Stimulated activated CD8-positive, alpha-beta memory T cell treated with anti-CD3 and anti-CD28 coated beads, Interleukin-15, amount 100 ng/mL, for 48 hours (primary cell): Measurements from ENCODE around the gene RNPEP.
"Not testable (repeated sequence)": the region's sequence is repeated elsewhere in the genome, so short reads cannot be mapped to it uniquely, and the experiment has no call there.

Source experiments
- DNase-seq, 2 donors: peaks; one replicate each; pipeline ENCODE4 v3.0.0-alpha.2; 2020; ENCODE audit warnings: low read depth in 2 of 2

Gene RNPEP

DNA sequence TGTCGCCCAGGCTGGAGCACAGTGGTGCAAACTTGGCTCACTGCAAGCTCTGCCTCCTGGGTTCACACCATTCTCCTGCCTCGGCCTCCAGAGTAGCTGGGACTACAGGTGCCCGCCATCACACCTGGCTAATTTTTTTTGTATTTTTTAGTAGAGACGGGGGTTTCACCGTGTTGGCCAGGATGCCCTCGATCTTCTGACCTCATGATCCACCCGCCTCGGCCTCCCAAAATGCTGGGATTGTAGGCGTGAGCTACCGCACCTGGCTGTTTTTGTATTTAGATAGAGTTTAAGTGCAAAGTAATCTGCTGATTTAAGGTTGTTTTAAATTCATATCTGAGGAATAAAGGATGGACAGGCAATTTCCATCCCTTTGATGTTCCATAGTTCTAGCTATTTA lies 20.1 kb upstream of the RNPEP start:
- DNase-seq = not testable (repeated sequence)

DNA sequence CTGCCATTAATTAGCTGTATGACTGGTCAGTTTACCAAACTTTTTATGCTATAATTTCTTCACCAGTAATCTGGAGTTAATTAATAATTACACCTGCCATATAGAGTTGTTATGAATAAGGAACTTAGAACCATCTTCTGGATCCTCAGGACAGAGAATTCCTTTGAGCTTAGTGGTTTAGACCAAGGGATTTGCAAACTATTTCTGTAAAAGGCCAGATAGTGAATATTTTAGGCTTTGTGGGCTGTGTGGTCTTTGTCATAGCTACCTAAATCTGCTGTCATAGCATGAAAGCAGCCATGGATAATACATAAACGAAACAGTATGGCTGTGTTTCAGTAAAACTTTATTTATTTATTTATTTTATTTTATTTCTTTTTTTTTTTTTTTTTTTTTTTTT lies 18.2 kb upstream of the RNPEP start:
- DNase-seq = no peak

DNA sequence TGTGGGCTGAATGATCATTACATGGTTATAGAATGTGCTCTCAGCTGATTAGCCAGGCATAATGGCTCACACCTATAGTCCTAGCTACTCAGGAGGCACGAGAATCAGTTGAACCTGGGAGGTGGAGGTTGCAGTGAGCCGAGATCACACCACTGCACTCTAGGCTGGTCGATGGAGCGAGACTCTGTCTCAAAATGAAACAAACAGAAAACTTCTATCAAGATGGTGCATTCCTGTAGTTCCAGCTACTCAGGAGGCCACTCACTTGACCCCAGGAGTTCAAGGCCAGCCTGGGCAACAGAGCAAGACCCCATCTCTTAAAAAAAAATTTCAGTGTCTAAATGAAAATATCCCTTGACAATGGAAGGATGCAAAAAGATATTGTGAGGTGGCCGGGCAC lies 16.3 kb upstream of the RNPEP start:
- DNase-seq = no peak

DNA sequence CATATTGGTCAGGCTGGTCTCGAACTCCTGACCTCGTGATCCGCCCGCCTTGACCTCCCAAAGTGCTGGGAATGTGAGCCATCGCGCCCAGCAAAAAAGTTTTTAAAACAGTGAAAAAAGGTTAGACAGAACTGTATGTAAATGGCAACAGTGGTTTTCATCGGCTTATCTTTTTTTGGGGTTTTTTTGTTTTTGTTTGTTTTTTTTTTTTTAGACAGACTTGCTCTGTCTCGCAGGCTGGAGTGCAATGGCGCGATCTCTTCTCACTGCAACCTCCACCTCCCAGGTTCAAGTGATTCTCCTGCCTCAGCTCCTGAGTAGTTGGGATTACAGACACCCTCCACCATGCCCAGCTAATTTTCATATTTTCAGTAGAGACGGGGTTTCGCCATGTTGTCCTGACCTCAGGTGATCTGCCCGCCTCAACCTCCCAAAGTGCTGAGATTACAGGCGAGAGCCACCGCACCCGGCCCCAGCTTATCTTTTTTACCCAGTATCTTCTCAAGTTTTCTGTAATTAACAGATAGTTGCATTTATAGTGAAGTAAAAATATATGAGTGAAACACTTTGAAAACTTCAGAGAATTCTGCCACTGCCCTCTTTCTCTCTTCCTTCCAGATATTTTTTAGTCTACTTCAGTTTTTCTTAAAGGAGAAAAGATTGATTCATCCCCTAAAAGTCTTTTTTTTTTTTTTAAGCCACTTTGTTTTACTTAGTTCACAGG lies 14.1 kb upstream of the RNPEP start:
- no peak for DNase-seq

DNA sequence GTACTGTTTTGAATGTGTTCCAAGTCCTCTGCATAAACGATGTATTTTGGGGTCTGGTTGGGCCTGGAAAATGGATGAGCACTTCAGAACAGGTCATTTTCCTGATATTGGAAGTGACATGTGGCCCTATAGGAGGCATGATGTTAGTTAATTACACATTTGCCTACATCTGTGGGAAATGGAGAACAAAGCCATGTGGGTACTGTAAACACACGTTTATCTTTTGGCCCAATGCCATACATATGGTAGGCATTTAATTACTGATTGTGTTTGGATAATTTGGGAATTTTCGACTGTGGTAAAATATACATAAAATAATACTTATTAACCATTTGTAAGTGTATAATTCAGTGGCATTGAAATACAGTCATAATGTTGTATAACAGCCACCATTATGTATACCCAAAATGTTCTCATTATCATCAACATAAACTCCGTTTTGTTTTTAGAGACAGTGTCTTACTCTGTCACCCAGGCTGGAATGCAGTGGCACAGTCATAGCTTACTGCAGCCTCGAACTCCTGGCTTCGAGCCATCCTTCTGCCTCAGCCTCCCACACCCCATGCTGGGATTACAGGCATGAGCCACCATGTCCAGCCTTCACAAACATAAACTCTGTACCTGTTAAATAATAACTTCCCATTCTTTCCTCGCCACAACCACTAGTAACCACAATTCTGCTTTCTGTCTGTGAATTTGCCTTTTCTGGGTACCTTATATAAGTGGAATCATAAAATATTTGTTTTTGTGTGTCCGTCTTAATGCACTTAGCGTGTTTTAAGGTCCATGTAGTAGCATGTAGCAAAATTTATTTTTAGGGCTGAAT lies 11.9 kb upstream of the RNPEP start:
- no peak for DNase-seq

DNA sequence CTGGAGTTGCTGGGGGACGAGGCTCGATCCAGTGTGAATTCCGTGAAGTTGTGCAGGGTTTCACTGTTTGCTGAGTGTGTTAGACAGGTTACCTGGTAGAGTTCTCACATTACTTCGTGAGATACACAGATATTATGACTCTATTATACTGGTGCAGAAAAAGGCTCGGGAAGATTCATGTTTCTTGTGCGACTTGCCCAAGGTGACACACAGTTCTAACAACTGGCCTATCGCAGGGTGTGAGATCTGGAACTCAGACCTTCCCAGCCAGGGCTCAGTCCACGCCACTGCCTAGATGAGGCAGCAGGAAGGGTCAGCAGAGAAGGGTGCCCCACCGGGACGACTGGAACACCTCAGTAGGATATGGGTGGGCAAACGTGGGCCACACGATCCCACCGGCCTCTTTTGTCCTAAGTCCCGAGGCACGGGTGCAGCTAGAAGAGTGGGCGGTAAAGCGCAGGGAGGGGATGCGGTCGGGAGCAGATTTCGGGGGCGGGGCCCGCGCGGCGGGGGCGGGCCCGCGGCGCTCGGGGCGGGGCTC lies 296 bp upstream of the RNPEP start:
- DNase-seq = peak; percentile 64 to 71

DNA sequence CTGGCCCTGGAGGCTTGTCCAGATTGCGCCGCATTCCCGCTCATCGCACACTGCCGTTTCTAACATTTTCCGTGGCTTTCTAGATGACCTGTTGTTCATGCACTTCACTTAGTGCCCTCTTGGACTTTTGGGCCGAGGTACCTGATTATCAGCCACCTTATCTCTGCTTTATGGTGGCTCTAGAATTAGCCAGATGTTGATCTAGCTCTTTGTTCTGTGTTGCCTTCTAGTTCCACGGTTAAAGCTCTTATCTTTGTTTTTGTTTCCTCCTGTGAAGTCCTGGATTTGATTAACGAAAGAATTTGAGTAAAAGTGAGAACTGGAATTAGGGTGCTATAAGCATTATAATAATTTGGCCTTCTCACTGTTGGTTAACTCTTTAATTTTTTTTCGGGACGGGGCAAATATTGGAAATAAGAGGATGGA lies 945 bp downstream of the RNPEP start:
- no peak for DNase-seq

DNA sequence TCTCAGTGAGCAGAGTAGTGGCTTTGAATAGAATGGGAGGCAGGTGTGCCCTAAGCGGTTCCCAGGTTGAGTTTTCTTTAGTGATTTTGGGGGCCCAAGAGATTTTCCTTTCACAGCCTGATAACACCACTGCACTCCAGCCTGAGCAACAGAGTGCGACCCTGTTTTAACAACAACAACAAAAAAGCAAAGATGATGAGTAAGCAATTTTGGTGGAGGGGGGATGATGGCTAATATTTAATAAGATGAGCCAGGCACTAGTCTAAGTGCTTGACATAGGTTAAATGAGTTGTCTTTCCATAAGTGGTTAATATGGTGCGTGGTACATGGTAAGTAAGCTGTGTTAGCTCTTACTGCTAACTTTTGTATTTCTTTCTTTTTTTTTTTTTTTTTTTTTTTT lies 2.0 kb downstream of the RNPEP start:
- no peak for DNase-seq

DNA sequence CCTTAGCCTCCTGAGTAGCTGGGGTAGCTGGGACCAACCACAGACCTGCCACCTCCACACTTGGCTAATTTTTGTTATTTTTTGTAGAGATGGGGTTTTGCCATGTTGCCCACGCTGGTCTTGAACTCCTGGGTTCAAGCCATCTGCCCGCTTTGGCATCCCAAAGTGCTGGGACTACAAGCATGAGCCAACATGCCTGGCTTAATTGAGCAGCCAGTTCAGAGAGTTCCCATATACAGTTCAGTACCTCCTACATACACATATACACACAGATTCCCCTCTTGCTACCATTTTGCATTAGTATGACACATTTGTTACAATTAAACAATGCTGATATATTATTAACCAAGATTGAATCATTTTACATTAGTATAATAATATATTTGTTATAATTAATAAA lies 2.9 kb downstream of the RNPEP start:
- no peak for DNase-seq

DNA sequence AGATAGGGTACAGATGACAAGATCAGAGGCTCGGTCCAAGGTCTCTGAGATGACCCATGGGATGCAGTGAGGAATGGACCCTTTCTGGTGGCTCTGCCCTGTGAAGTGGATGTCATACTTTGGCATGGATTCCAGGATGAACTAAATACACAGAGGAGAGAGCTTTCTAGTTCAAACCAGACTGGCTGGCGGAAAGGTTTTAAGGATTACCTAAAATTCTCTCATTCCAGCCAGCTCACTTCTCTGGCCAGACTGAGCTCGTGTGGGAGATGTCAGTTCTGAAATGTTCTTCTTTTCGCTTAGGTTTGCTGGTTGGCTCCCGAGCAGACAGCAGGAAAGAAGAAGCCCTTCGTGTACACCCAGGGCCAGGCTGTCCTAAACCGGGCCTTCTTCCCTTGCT lies 6.2 kb downstream of the RNPEP start:
- no peak for DNase-seq

DNA sequence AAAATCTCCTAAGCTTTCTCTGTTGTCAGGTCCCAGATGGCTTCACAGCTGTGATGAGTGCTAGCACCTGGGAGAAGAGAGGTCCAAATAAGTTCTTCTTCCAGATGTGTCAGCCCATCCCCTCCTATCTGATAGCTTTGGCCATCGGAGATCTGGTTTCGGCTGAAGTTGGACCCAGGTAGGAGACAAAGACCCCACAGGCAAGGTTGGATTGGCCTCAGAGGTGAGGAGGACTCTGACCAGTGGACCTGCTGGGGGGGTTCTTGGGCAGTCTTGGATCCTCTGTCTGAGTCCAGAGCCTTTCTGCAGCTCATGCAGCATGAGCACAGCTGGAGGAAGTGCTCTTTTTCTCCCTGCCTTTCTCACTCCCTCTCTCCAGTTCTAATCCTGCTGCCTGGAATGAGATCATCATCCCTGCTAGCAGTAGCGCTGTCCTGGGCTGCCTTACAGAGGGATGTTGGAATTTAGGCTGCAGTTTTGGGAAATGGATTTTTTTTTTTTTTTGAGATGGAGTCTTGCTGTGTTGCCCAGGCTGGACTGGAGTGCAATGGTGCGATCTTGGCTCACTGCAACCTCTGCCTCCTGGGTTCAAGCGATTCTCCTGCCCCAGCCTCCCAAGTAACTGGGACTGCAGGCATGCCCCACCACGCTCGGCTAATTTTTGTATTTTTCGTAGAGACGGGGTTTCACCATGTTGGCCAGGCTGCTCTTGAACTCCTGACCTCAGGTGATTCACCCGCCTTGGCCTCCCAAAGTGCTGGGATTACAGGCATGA lies 7.1 kb downstream of the RNPEP start:
- no peak for DNase-seq

DNA sequence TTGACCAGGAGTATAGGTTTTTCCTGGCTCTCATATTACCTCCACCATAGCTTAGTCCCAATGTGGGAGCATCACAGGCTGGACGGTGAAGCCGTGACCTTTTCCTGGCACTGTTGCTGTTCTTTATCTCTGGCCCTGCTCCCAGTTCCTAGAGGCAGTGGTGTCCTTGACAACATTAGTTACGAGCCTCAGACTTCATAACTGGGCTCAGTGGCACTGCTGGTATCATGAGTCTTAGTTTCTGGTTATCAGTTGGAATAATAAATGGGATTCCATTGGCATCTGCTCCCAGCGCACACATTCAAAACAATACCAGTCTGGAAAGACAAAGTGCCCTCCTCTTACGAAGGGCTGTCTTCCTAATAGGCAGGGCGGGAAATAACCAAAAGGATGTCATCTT lies 8.0 kb downstream of the RNPEP start:
- no peak for DNase-seq

DNA sequence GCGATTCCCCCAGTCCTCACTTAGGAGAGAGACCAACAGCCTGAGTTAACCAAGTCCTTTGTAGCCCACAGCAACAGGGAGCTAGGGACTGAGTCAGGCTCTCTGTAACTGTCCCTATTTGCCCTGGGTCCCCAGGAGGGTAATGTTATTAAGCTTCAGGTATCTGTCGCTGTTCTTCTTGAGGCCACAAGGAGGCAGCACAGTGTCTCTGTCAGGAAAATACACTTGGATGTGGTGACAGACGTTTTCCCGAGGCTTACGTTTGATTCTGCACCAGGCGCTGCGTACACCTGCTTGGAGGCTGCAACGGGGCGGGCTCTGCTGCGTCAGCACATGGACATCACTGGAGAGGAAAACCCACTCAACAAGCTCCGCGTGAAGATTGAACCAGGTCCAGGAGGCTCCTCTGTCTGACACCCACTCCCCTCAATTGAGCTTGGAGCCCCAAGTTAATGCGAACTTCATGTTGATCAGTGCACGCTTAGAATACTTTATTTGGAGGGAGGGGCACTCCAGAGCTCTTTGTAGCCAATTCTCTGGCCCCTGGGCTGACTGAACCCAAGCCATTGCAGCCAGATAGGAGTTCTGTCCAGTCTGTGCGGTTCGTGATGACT lies 17.3 kb downstream of the RNPEP start:
- no peak for DNase-seq

DNA sequence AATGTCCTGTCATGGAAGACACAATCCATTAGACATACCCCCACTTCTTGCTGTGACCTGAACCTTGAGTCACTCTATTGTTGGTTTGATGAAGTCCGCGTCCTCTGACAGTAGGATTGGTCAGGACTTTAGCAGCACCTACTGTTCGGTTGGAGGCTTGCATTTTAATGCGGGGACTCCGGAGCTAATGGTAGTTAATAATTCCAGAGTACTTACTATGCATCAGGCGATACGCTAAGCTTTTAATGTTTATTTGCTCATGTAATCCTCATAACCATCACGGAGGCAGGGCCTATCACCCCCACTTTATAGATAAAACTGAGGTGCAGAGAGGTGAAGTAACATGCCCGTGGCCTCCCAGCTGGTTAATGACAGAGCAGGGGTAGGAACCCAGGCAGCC lies 20.1 kb downstream of the RNPEP start:
- DNase-seq = no peak

DNA sequence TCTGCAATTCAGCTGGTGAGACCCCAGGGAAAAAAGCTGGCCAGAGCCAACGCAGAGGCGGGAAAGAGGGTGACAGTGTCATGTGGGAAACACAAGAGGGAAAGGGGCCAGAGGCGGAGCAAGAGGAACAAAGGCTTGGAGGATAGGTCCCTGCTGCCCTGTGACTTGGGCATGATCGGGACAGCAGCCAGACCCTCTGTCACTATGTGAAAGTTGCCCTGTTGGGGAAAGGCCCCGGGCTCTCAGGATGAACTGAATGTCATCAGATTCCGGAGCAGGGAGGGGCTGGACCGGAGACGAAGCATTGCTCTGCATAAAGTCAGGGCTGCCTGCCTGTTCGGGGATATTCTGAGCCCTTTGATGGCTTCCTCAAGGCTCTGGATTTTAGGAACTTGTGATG lies 22.3 kb downstream of the RNPEP start:
- DNase-seq = no peak

DNA sequence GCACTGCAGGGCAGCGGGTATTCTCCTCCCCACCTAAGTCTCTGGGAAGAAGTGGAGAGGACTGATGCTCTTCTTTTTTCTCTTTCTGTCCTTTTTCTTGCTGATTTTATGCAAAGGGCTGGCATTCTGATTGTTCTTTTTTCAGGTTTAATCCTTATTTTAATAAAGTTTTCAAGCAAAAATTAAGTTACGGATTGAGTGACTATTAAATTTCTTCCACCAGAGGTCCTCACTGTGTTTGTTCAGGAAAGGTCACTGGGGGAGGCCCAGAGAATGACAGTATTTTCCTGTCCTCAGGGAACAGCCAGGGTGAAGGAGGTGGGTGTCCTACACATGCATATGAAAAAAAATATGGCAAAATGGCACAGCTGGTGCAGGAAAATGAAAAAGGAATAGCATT lies 23.5 kb downstream of the RNPEP start:
- DNase-seq = no peak

DNA sequence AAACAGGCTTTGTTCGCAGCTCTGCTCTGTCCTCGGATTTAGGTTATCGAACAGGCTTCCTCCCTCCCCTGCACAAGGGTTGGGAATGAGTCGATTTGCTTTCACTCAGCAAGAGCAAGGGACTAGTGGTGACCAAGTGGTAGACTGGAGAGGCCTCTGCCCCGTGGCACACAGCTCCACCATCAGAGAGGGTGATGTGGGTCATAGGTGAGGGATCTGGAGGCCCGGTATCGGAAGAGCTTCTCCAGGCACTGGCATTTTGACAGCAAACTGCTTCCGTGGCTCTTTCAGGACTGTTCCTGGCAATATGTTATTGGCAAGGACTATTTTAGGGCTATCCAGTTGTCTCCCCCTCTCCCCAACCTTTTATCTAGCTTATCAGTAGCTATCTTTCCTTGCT lies 24.9 kb downstream of the RNPEP start:
- DNase-seq = no peak

DNA sequence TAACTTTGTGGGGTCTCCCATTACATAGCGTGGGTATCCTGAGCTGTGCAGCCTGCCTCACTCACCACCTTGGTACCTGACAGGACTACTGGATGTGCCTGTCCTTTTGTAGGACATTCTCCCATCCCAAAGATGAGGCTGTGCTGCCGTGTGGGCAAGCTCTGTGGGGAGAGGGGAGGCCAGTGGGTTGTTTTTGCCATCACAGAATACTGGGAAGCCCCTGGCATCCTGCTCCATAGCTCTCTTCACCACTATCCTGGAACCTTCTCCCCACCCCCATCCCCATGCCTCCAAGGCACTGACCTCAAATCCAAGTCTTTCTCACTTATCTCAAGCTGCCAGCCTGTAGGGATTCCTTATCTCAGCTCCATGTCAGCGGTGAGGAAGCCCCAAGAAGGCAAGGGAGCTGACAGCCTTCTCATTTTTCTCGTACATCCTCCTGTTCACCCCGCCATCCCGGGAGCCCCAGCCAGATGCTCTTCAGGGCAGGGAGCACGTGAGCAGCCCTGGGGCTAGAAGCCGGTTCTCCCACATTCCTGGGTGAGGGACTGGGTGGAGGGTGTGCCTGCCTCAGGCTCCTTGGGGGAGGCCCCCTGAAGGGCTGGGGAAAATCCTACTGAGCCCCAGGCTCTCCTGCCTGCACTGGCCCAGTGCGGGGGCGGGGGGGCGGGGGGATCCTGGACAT lies 25.5 kb downstream of the RNPEP start:
- DNase-seq = no peak

DNA sequence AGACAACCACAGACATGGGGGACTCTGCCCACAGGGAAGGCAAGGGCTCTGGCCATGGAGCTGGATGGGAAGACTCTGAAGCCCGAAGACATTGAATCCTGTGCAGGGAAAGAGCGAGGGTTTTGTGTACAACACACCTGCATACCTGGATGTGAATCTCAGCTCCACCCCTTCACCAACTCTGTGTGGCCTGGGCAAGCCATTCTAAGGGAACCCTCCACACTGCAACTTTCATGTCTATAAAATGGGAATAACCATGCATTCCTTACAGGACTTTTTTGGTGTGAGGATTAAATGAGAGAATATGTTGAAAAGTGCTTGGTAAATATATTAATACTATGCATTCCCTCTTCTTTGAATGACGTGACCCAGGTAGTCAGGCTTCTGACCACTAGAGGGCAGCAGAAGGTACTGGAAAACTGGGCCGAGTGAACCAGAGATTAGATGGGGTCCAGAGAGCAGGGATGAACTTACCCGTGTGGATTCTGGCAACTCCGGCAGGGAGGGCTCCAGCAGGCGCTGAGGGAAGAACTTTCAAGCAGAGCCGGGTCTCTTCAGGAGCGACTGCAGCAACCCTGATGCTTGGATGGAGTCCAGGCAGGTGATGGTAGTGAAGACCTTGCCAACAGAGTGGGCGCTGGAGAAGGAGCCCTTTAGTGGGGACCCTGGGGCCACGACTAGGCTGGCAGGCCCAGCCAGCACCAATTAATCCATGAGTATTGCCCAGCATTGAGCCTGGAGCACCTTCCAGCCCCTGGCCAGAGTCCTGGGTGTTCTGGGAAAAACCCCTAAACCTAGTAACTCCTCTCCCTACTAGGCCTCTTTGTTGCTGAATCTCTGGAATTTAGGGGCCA lies 27.1 kb downstream of the RNPEP start:
- peak; percentile 8 to 32 for DNase-seq
